HEK293T (cell line): ENCODE data around the gene ITGAE.

Source experiments
- ELF4 ChIP-seq: fragments of 450-650 bp; IDR thresholded peaks from 2 replicates; pipeline ENCODE4 v1.6.1; 2017; ENCODE audit warnings: antibody characterized with exemption
- FOXA1 ChIP-seq: fragments of 450-650 bp; IDR thresholded peaks from 2 replicates; pipeline ENCODE4 v1.6.1; 2016; ENCODE audit warnings: mild to moderate bottlenecking
- FOXM1 ChIP-seq: fragments of 450-650 bp; IDR thresholded peaks from 2 replicates; pipeline ENCODE4 v1.6.1; 2017; ENCODE audit warnings: mild to moderate bottlenecking, borderline replicate concordance
- HDGF ChIP-seq: fragments of 450-650 bp; IDR thresholded peaks from 2 replicates; pipeline ENCODE4 v1.6.1; 2017; ENCODE audit warnings: antibody characterized with exemption, borderline replicate concordance
- NFRKB ChIP-seq: fragments of 450-650 bp; IDR thresholded peaks from 2 replicates; pipeline ENCODE4 v1.6.1; 2016; ENCODE audit warnings: mild to moderate bottlenecking, moderate library complexity
- PKNOX1 ChIP-seq: fragments of 450-650 bp; IDR thresholded peaks from 2 replicates; pipeline ENCODE4 v1.6.1; 2016

DNA sequence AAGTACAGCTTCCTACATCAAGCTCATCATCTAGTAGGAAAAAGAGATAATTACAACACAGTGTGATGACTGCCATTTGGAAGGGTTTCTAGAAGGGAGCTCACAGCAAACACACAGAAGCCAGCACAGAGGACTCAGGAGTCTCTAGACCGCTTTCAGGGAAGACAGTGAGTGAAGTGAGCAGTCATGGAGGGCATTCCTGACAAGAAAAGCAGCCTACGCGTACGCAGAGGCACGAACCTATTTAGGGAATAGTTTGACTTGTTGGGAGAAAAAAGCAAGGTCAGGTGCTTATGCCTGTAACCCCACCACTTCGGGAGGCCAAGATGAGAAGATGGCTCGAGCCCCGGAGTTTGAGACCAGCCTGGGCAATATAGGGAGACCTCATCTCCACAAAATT lies 85.7 kb downstream of the ITGAE start:
- no peak for TF ChIP-seq ELF4
- TF ChIP-seq FOXA1, result no peak
- no peak for TF ChIP-seq PKNOX1
- no peak for TF ChIP-seq NFRKB
- TF ChIP-seq HDGF, result no peak
- no peak for TF ChIP-seq FOXM1
